Naive thymus-derived CD4-positive, alpha-beta T cell (primary cell): ENCODE results near the gene CCDC71L. TPM values are rescaled to one million over a fixed set of nuclear protein-coding genes. Genes with fewer than 3 reads are reported as not detected.

Experiments used
- polyA plus RNA-seq, 2 donors: library from polyadenylated mRNA; unstranded; fragments of 300-500 nt; fragmentation: Illumina TruSeq; gene quantifications; one replicate each; pipeline ENCODE4 v1.2.3, GENCODE V29; 2021
- total RNA-seq, 6 experiments: library from RNA in 5 of 6; stranded (reverse) in 5 of 6; gene quantifications; 1 replicate in 5 of 6; 2 replicates in 1 of 6; pipeline ENCODE4 v1.2.3 and lab custom pipeline; 2021 to 2026

Gene CCDC71L
- total and polyA plus RNA-seq, 7 experiments from 2014 or later = 2.5 to 14.6 (median 12.0) TPM

Other genes with a start within 250 kb of the CCDC71L start
- 10 to 100 TPM; 25.1 to 54.9 (median 30.6) TPM for gene PIK3CG, start 204.1 kb upstream of the CCDC71L start, total RNA-seq
- 10 to 100 TPM; 15.3 to 21.7 TPM for gene PIK3CG, start 204.1 kb upstream of the CCDC71L start, polyA plus RNA-seq